Measurements from ENCODE around the gene USP27X.

USP27X gene

GRCh38 chrX:49892542-49892941 lies 13.3 kb downstream of the USP27X start:
- DNase-seq: no peak

GRCh38 chrX:49896951-49897350 lies 17.7 kb downstream of the USP27X start:
- no peak for DNase-seq

- no peak for DNase-seq
Observed at GRCh38 chrX:49901048-49901447, 21.8 kb downstream of the USP27X start.

GRCh38 chrX:49910344-49910743 lies 31.1 kb downstream of the USP27X start:
- no peak for DNase-seq

- DNase-seq: no peak
Observed at GRCh38 chrX:49912086-49912485, 32.8 kb downstream of the USP27X start.

- no peak for DNase-seq
Observed at GRCh38 chrX:49912861-49913260, 33.6 kb downstream of the USP27X start.

GRCh38 chrX:49915361-49916222 lies 36.3 kb downstream of the USP27X start:
- peak; percentile 64 for DNase-seq

GRCh38 chrX:49919617-49920016 lies 40.3 kb downstream of the USP27X start:
- DNase-seq: peak; percentile 8

- DNase-seq: no peak
Observed at GRCh38 chrX:49921109-49921508, 41.8 kb downstream of the USP27X start.

GRCh38 chrX:49922291-49923241 lies 43.3 kb downstream of the USP27X start, which contains the start of gene CLCN5:
CLCN5 (plus strand) TSS chrX:49922596; CDS start chrX:49925299, 2,703 bp downstream.
- DNase-seq: peak; percentile 95

- no peak for DNase-seq
Observed at GRCh38 chrX:49925176-49925575, 45.9 kb downstream of the USP27X start.

- no peak for DNase-seq
Observed at GRCh38 chrX:49930039-49930438, 50.8 kb downstream of the USP27X start.
